Pancreas (tissue), 10 donors: ENCODE data around the gene FMC1. TPM values are rescaled to one million over a fixed set of nuclear protein-coding genes. Genes with fewer than 3 reads are reported as not detected.

Experiments used
- ATAC-seq, 4 donors: fragments of 200-7000 bp; cut with Tn5 transposase; one replicate each; pipeline versions ENCODE4 v1.8.0 to v1.9.1; 2020; ENCODE audit warnings: mild to moderate bottlenecking in 4 of 4, moderate library complexity in 4 of 4
- DNase-seq, 6 donors: peaks; one replicate each; pipeline ENCODE4 v3.0.0-alpha.2; 2020
- FAIRE-seq: peaks from 2 replicates; lab custom pipeline; 2012; peaks lifted over from hg19 to GRCh38; lab: Jason Lieb, UNC
- H3K27ac ChIP-seq, 4 donors: fragments of 200-600 bp; sonication (generic); 1 replicate in 3 of 4; 2 replicates in 1 of 4; pipeline versions ENCODE4 v1.5.0 to v1.8.0; 2020
- H3K27me3 ChIP-seq, 4 donors: fragments of 200-600 bp; one replicate each; pipeline ENCODE4 v1.8.0; 2021
- H3K36me3 ChIP-seq, 3 donors: fragments of 200-600 bp; sonication (generic) in 1 of 3; one replicate each; pipeline versions ENCODE4 v1.5.0 to v1.8.0; 2020 to 2021
- H3K4me1 ChIP-seq, 3 donors: fragments of 200-600 bp; one replicate each; pipeline ENCODE4 v1.8.0; 2021
- H3K4me3 ChIP-seq, 4 donors: fragments of 200-600 bp; sonication (generic) in 2 of 4; one replicate each; pipeline versions ENCODE4 v1.5.0 to v1.8.0; 2020 to 2021
- H3K9me3 ChIP-seq, 4 donors: fragments of 200-600 bp; one replicate each; pipeline ENCODE4 v1.8.0; 2021
- WGBS, 2 donors: extraction: QIAGEN DNeasy Blood & Tissue Kit; methylation state at CpG; one replicate each; pipeline ENCODE4 v1.1.7; 2013; 5-methylcytosine and 5-hydroxymethylcytosine counted together
- intact Hi-C, 3 donors: fragments of 100-400 bp; cut with DNase I; formaldehyde crosslinking; loops; one replicate each; pipeline versions ENCODE4 v1.11.1 to v1.14.2; 2022
- polyA plus RNA-seq, 2 donors: library from polyadenylated mRNA; stranded (reverse); fragments of 200-250 nt; gene quantifications; one replicate each; pipeline ENCODE4 v1.2.3, GENCODE V29; 2013
- total RNA-seq, 6 donors: library from RNA; stranded (reverse); fragmentation: NEBNext Ultra II Directional in 4 of 6; extraction: Animal tissue kit (Norgen Biotek cat#: 25700) in 4 of 6; gene quantifications; one replicate each; pipeline versions ENCODE4 v1.2.1 to v1.2.4, GENCODE V29; 2021 to 2023
- TF ChIP-seq, protein P1 (sequence below), 4 donors: fragments of 200-600 bp; sonication (generic) in 3 of 4; IDR thresholded peaks; one replicate each; pipeline versions ENCODE4 v1.5.0 to v1.8.0; 2021; ENCODE audit warnings: antibody characterized with exemption in 4 of 4
- donor health status: healthy with polysubstance abuse.
- donor health status: DM: no; HTN: no; CAD: no; lungs with moderate emphysema.
- donor health status: DM: no; HTN: no; CAD: no.
- donor health status: control.
- donor health status: control.
- donor health status: Bipolar disorder and iron deficiency.
- donor health status: DM: yes; HTN: yes; CAD: no.
- donor health status: DM: no; HTN: no; CAD: no.
- donor health status: DM: no; HTN: no; CAD: no.
- donor health status: DM: yes; HTN: yes; CAD: no.

Gene FMC1
- total and polyA plus RNA-seq, 8 donors: 6.8 to 23.6 (median 8.5) TPM

DNA sequence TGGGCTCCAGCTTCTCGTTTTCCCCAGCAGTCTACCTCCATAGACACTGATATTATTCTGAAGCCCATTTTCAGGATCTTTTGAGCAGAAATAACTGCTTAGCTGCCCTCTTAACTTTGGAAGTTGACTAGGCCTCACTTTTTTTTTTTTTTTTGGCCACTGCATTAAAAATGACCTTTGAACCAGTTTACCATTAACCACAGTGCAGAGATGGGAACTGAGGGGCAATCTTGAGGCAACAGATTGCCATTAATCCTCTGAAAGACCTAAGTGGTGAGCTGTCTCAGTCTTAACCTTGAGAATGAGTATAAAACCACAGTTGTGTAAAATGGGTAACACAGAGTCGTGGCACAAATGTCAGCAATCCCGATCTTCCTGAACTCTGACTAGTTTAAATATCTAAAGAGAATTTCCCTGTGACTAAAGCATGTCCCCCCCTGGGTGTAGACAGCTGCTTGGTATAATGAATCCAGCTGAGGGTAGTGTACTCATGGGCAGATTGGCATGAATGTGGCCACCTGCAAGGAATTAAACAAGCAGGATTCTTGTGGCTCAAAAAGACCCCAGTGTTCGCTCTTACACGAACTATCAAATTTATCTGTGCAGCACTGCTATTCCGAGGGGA, 46.1 kb upstream of the FMC1 start:
- TF ChIP-seq, protein P1, sequence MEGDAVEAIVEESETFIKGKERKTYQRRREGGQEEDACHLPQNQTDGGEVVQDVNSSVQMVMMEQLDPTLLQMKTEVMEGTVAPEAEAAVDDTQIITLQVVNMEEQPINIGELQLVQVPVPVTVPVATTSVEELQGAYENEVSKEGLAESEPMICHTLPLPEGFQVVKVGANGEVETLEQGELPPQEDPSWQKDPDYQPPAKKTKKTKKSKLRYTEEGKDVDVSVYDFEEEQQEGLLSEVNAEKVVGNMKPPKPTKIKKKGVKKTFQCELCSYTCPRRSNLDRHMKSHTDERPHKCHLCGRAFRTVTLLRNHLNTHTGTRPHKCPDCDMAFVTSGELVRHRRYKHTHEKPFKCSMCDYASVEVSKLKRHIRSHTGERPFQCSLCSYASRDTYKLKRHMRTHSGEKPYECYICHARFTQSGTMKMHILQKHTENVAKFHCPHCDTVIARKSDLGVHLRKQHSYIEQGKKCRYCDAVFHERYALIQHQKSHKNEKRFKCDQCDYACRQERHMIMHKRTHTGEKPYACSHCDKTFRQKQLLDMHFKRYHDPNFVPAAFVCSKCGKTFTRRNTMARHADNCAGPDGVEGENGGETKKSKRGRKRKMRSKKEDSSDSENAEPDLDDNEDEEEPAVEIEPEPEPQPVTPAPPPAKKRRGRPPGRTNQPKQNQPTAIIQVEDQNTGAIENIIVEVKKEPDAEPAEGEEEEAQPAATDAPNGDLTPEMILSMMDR (IDR thresholded peaks at IDR 0.05): no peak
- peaks cover 18 to 26% (median 26%) of the 10 kb centered on the region in 3 donors for H3K4me1 ChIP-seq
- no peak for FAIRE-seq
- no peaks in the 10 kb centered on the region for H3K27me3 ChIP-seq
- 91 to 94% methylated on average over 6 of the region's 6 CpGs for WGBS, 2 donors
- H3K4me3 ChIP-seq: no peak overlapping the region
- H3K27ac ChIP-seq: no peak overlapping the region
- no peaks in the 10 kb centered on the region for H3K36me3 ChIP-seq
- no peak for DNase-seq
- no peak for ATAC-seq
- intact Hi-C loops: no loop called here
- no peaks in the 10 kb centered on the region for H3K9me3 ChIP-seq

GRCh38 chr7:139297795-139298194, 43.3 kb upstream of the FMC1 start:
- DNase-seq (no peak), ATAC-seq (peak; percentile 49 to 77 (median 71)), FAIRE-seq (no peak)
- no peaks in the 10 kb centered on the region for H3K27me3 ChIP-seq
- intact Hi-C loops: no loop called here
- no peak overlapping the region for H3K4me3 ChIP-seq
- H3K36me3 ChIP-seq: no peaks in the 10 kb centered on the region
- no peaks in the 10 kb centered on the region for H3K9me3 ChIP-seq
- peak overlapping the region in 2 of 4 donors; percentile 38 to 45 for H3K27ac ChIP-seq
- H3K4me1 ChIP-seq: peaks cover 18 to 29% (median 27%) of the 10 kb centered on the region in 3 donors
- 22 to 25% methylated on average over 6 of the region's 6 CpGs for WGBS, 2 donors
- TF ChIP-seq, protein P1 (IDR thresholded peaks at IDR 0.05): no peak

DNA sequence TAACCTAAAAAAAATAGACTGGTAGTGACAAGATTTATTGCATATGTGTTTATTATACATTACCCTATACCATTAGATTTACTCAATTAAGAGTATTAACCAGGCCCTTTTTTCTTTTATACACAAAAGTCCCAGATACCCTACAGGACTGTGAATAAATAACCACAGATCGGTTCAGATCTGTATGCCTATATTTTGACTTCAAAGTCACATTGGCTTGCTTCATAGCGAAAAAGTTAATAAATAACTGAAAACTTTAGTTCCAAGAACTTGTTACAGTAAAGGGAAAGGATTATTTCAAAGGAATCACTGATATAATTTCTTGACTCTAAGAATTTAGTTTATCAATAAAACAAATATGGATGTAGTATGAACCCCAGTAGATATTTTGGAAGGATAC, 41.8 kb upstream of the FMC1 start:
- DNase-seq (no peak), FAIRE-seq (no peak), ATAC-seq (peak; percentile 49 to 72 (median 68))
- H3K36me3 ChIP-seq: no peaks in the 10 kb centered on the region
- no peak overlapping the region for H3K4me3 ChIP-seq
- H3K27me3 ChIP-seq: no peaks in the 10 kb centered on the region
- WGBS, 2 donors: 17 to 21% methylated on average over 2 of the region's 2 CpGs
- H3K9me3 ChIP-seq: no peaks in the 10 kb centered on the region
- peak overlapping the region in 2 of 4 donors; percentile 38 to 45 for H3K27ac ChIP-seq
- TF ChIP-seq, protein P1 (IDR thresholded peaks at IDR 0.05): no peak
- intact Hi-C loops: no loop called here
- peaks cover 18 to 32% (median 27%) of the 10 kb centered on the region in 3 donors for H3K4me1 ChIP-seq

GRCh38 chr7:139300390-139300789, 40.7 kb upstream of the FMC1 start:
- TF ChIP-seq, protein P1 (IDR thresholded peaks at IDR 0.05): no peak
- no peak overlapping the region for H3K4me3 ChIP-seq
- no peaks in the 10 kb centered on the region for H3K27me3 ChIP-seq
- H3K9me3 ChIP-seq: no peaks in the 10 kb centered on the region
- WGBS, 2 donors: 74 to 76% methylated on average over 2 of the region's 2 CpGs
- H3K36me3 ChIP-seq: no peaks in the 10 kb centered on the region
- no peak for ATAC-seq
- no peak for FAIRE-seq
- H3K27ac ChIP-seq: no peak overlapping the region
- H3K4me1 ChIP-seq: peaks cover 18 to 32% (median 27%) of the 10 kb centered on the region in 3 donors
- no peak for DNase-seq
- intact Hi-C loops: no loop called here

- WGBS, 2 donors: 64 to 67% methylated on average over 1 of the region's 1 CpG
- Histone ChIP-seq H3K27me3 (no peaks in the 10 kb centered on the region), H3K4me1 (peaks cover 5 to 20% (median 13%) of the 10 kb centered on the region in 3 donors), H3K36me3 (no peaks in the 10 kb centered on the region), H3K27ac (no peak overlapping the region), H3K4me3 (no peak overlapping the region), H3K9me3 (no peaks in the 10 kb centered on the region)
- intact Hi-C loops: no loop called here
- ATAC-seq (no peak), FAIRE-seq (no peak), DNase-seq (no peak)
- TF ChIP-seq, protein P1 (IDR thresholded peaks at IDR 0.05): no peak
These were observed 36.6 kb upstream of the FMC1 start for GRCh38 chr7:139304517-139304916.
